HL-60 (cell line): ENCODE data around the gene QSOX2.

Experiments used
- DNase-seq, 2 experiments: peaks; one replicate each; pipeline ENCODE4 v3.0.0-alpha.2; 2010 to 2020; ENCODE audit warnings: low read depth in 1 of 2, low spot score in 1 of 2
- H3K27ac ChIP-seq: fragments of 250-450 bp; sonication (Bioruptor Pico); replicated peaks from 2 replicates; pipeline ENCODE4 v1.5.1; 2020; ENCODE audit warnings: mild to moderate bottlenecking, moderate library complexity
- H3K27me3 ChIP-seq: fragments of 250-450 bp; sonication (Bioruptor Pico); 2 replicates; pipeline ENCODE4 v1.5.1; 2021; ENCODE audit warnings: mild to moderate bottlenecking, moderate library complexity; ENCODE audit not compliant: insufficient read depth, poor library complexity, severe bottlenecking
- H3K4me3 ChIP-seq: replicated peaks from 2 replicates; pipeline ENCODE4 v1.5.1; 2011; ENCODE audit warnings: mild to moderate bottlenecking, control low read depth, low read length; ENCODE audit not compliant: insufficient read depth
- CTCF ChIP-seq: IDR thresholded peaks from one replicate; pipeline ENCODE4 v1.5.1; 2011; ENCODE audit warnings: low read length, control low read depth, inconsistent platforms; ENCODE audit not compliant: insufficient read depth
- GABPA ChIP-seq: IDR thresholded peaks from 2 replicates; pipeline ENCODE4 v1.6.1; 2012; ENCODE audit warnings: low read depth
- POLR2AphosphoS5 ChIP-seq: IDR thresholded peaks from 2 replicates; pipeline ENCODE4 v1.6.1; 2012; ENCODE audit warnings: low read depth
- REST ChIP-seq: IDR thresholded peaks from 2 replicates; pipeline ENCODE4 v1.6.1; 2012; ENCODE audit warnings: low read depth; ENCODE audit not compliant: insufficient replicate concordance
- SPI1 ChIP-seq: IDR thresholded peaks from 2 replicates; pipeline ENCODE4 v1.6.1; 2012; ENCODE audit warnings: low read depth, mild to moderate bottlenecking, borderline replicate concordance

QSOX2 gene

GRCh38 chr9:136197084-136197875 lies 48.3 kb downstream of the QSOX2 start:
- Histone ChIP-seq H3K27ac (no peak overlapping the region), H3K27me3 (peaks cover 85% of the 10 kb centered on the region), H3K4me3 (no peak overlapping the region)
- no peak for TF ChIP-seq CTCF
- DNase-seq, result no peak

GRCh38 chr9:136196404-136197083 lies 49.1 kb downstream of the QSOX2 start:
- H3K27me3 ChIP-seq, result peaks cover 87% of the 10 kb centered on the region

GRCh38 chr9:136194540-136194939 lies 51.1 kb downstream of the QSOX2 start:
- Histone ChIP-seq H3K27ac (no peak overlapping the region), H3K4me3 (no peak overlapping the region), H3K27me3 (peaks cover 80% of the 10 kb centered on the region)
- no peak for DNase-seq
- TF ChIP-seq GABPA (no peak), SPI1 (no peak), CTCF (no peak), REST (no peak), POLR2AphosphoS5 (no peak)

More at GRCh38 chr9:136196404-136197083, 49.1 kb downstream of the QSOX2 start:
- no peak for TF ChIP-seq GABPA
- TF ChIP-seq POLR2AphosphoS5, result no peak
- no peak for TF ChIP-seq CTCF
- Histone ChIP-seq H3K27ac (no peak overlapping the region), H3K4me3 (no peak overlapping the region)
- DNase-seq, result no peak

- no peak for TF ChIP-seq REST
- no peak for TF ChIP-seq SPI1
- TF ChIP-seq CTCF, result no peak
- no peak for TF ChIP-seq GABPA
- TF ChIP-seq POLR2AphosphoS5, result no peak
- peaks cover 78% of the 10 kb centered on the region for H3K27me3 ChIP-seq
- no peak overlapping the region for H3K27ac ChIP-seq
- no peak for DNase-seq
- no peak overlapping the region for H3K4me3 ChIP-seq
Observed at GRCh38 chr9:136193891-136194279, 51.7 kb downstream of the QSOX2 start.
